Measurements from ENCODE around the gene MVD.

- TF ChIP-seq CTCF (IDR thresholded peaks at IDR 0.05), result no peak
- TF ChIP-seq POLR2A (IDR thresholded peaks at IDR 0.05), result no peak
- no peak for TF ChIP-seq POLR2AphosphoS5 (IDR thresholded peaks at IDR 0.05)
- no peak for TF ChIP-seq EP300 (IDR thresholded peaks at IDR 0.05)
Observed at GRCh38 chr16:88631384-88631783, 31.5 kb downstream of the MVD start.

Data from stomach (tissue), 4 donors.